ENCODE results near the gene PANX3.
A peak's percentile ranks its signal among the peaks of the same experiment; 100 is the strongest.

Gene PANX3

GRCh38 chr11:124657904-124658303, 46.7 kb downstream of the PANX3 start:
- no peak for DNase-seq (ENCODE audit: low read depth)

GRCh38 chr11:124658501-124658900, 47.3 kb downstream of the PANX3 start:
- DNase-seq (ENCODE audit: low read depth): no peak

DNA sequence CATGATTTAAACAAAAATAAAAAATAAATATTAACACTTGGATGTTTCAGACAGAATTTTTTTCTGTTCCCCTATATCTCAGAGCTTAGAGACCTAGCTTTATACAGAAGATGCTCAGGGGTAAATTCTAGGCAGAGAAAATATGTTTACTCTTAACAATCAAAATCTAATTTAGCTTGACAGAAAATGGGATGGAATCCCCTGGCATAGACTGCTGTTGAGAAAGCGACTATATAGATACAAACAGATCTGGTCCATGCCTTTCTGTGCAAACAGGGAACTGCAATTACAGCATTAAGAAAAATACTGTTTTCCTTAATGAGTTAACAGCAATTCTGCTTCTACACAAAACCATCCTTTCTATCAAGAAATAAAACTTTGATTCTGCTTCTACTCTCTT, 47.8 kb downstream of the PANX3 start:
- DNase-seq (ENCODE audit: low read depth): no peak

DNA sequence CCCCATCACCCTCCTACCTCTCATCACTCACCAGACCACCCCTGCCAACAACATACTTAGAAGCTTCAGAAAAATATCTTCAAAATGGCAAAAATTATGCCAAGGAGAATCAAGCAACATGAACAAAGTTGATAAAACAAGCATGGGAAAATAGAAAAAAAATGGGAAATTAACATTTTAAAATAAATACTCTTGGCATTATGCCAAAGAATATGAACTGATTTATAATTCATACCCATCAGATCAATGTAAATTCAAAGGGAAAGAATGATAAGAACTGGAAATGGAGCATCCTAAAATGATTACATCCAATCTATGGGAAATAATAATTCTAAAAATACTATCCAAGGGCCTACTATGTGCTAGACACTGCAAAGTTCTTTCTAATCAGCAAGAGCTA, 50.3 kb downstream of the PANX3 start:
- no peak for DNase-seq (ENCODE audit: low read depth)

DNA sequence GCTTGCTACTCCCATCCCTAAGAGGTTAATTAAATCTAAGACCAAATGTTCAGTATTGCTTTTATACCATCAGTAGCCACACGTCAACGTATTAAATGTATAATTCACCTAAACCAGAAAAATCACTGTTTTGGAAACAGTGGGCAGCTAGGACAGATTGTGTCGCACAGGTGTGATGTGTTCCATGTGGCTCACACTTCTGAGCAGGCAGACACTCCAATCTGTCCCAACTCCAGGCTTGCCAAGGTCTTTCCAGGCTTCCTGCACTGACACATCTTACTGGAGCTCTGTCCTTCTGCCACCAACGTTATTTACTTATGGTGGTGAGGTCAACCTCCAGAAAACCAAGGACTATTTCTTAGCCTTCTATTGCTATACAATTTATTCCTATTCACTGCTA, 50.9 kb downstream of the PANX3 start:
- no peak for DNase-seq (ENCODE audit: low read depth)

GRCh38 chr11:124663861-124664260, 52.6 kb downstream of the PANX3 start:
- peak; percentile 7 for DNase-seq (ENCODE audit: low read depth)

DNA sequence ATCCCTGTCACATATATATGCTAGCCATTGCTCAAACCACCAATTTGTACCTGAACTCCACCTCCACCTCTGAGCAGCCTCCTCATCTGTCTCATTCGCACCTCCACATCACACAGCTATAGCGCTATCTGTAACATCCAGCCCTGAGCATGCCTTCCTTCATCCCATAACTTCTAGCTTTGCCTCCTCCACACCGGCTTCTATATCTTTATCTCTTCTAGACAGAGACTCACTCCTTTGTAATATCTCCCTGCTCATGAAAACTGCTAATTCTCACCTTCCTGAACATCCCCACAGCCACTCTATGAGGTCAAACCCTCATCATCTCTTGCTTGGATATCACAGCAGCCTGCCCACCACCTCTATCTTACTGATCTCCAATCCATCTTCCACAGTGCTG, 56.4 kb downstream of the PANX3 start:
- no peak for DNase-seq (ENCODE audit: low read depth)

- peak; percentile 37 for DNase-seq (ENCODE audit: low read depth)
Observed at GRCh38 chr11:124669193-124669592, 58.0 kb downstream of the PANX3 start.

All from amniotic epithelial cell (primary cell).